GM18526 (cell line): ENCODE measurements around the gene ARID1B.

ENCODE experiments used
- POLR2A ChIP-seq: IDR thresholded peaks from 3 replicates; pipeline ENCODE4 v1.6.1; 2011; ENCODE audit not compliant: insufficient read length; ENCODE audit errors: extremely low read depth

ARID1B gene

DNA sequence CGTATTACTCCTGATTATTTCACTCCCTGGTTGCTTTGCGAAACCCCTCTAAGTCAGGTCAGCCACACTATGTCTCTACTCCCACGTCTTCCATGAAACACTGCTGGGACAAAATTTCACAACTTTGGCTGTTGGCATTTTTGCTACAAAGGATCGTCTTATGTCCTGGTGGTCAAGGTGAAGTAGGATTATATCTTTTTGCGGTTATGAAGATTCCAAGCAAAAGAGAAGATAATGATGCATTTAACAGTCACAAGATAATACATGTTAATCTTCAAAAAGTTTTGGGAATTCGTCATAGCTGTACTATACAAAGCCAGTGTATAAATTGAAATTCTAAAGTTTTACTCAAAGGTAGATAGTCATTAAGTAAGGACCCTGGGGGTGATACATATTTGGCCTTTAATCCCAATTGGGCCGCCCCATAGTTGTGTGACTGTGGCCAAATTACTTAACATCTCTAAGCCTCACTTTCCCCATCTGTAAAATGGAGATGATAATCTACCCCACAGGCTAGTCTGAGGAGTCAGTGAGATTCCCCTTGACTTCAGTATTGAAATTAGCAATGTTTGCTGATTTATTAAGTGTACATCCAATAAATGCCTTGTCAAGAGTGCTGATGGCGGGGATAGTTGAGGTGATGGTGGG lies 212.1 kb downstream of the ARID1B start:
- TF ChIP-seq POLR2A: no peak

DNA sequence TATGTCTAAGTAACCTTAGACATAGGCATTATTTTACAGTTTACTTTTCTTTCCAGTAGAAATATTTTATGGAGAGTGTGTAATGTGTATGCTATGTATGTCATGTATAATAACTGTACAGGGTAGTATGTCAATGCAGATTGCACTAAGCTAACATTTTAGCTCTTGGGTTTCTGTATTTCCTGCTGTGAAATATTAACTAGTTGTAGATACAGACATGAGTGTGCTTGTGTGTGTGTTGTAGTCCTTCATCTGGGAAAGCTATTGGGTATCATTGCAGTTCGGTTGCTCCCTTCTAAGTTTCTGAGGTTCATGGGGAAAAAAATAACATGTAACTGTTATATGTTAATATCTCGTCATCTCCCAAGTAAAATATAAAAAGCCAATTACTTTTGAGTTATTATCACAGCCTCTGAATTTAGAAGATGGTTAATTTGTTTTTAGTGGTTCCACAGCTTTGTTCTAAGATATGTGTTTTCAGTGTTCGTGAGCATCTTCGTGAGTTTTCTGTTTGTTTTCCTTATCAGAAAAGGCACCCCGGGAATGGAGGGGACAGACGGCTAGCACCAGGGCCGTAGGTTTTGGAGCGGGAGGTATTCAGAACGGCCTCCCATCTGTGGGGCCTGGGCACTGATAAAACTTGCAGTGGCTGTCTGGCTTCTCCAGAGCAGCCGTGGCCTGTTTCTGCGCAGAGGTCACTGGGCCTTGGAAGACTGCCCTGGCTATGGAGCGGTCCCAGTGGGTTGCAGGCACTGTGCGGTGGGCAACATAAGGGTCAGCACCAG lies 215.0 kb downstream of the ARID1B start:
- no peak for TF ChIP-seq POLR2A

DNA sequence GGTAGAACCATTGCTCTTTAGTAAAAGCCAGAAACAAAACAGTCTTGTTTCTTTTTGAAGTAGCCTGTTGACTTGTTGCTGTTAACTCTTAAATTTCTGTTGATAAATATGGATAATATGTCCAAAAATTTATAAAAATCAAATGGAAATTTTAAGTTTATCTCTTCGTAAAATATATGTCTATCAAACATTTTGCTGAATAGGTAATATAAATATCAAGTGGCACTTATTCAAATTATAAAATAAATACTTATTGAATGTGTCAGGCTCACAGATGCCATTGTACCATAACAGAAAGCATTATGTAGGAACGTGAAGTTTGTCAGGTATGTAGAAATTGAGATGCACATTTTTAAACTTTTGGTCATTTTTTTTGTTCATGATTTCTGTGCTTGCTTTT lies 216.5 kb downstream of the ARID1B start:
- TF ChIP-seq POLR2A: no peak

DNA sequence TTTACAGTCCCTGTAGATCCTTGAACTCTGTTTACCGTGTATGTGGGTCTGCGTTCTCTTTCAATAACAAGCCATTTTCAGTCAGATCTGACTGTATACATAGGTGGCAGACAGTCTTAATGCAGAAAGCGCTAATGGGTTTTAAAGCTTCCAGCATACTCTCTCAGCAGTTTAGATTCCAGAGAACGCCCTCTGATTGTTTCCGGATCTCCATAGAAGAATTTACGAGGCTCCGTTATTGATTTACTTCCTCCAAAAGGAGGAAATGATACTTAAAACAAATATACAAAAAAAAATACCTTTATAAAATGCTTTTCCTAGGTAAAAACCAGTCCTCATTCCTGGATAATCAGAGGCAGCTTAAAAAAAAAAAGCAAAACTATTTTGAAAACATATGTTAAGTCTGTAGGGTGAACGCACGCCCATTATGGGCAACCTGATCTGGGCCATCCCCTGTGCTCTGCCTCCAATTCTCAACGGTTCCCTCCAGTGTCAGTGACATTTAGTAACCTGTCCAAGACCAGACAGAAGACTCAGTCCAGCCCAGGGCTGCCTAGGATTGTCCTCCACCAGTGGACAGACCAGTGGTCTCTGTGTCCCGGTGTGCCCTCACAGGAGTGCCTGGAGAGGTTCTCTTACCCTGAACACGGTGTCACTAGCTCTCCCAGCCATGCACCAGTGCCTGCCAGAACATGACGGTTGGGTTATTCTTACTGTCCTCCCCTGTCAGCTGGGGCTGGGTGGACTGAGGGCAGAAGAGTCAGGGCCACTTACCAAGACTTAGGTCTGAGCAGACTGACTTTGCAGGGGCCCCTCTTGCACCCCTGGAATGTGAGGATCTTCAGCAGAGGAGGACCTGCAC lies 217.3 kb downstream of the ARID1B start:
- no peak for TF ChIP-seq POLR2A

DNA sequence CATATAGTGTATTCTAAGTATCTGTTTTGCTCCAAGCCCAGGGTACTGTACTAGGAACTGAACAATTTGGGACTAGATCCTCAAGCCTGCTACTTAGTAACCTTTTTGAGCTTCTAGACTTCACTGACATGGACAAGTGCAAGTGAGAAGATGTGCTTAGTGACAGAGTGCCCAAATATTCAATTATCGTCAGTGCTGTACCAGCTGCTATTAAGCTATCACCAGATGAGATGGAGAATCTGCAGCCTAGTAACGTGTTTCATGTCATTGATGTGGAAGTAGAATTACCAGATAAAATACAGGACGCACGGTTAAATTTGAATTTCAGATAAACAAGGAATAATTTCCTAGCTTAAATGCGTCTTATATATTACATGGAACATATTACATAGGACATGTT lies 218.3 kb downstream of the ARID1B start:
- no peak for TF ChIP-seq POLR2A

DNA sequence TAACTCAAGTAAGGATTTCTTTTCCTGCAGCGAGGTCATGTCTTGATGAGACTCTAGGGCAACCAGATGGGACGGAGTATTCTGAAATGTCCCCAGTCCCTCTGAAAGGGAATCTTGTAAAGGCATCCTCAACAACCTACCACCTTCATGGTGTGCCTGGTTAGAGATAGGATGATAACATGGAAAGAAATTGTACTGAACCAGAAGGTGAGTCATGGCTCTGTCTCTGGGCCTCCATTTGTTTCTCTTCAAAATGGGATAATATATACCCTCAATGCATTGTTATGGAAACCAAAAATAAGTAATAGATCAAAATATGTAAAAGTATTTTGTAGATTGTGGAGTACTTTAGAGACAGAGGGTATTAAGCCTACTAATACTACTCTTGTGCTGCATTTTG lies 219.1 kb downstream of the ARID1B start:
- TF ChIP-seq POLR2A: no peak

DNA sequence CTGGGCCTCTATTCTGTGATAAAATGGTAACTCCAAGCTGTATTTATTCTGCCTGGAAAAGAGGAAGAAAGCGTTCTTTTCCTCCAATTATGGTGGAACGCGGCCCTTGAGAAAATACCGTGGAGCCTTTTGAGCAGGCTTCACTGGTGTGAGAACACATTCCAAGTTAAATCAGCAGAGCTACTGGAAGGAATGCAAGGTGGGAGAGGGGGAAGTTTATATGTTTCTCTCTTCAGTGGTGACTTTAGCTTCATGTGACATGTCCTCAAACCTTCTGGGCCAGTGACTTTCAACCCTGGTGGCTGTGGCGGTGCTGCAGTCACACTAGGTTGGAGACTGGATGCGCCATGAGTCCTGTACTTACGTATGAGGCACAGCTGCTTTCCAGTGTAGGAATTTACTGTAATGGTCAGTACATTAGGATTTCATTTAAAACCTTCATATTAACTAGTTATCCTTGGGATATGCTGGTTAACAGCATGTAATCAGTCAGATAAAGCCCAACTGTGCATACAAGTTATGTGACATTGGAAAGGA lies 221.7 kb downstream of the ARID1B start:
- no peak for TF ChIP-seq POLR2A

DNA sequence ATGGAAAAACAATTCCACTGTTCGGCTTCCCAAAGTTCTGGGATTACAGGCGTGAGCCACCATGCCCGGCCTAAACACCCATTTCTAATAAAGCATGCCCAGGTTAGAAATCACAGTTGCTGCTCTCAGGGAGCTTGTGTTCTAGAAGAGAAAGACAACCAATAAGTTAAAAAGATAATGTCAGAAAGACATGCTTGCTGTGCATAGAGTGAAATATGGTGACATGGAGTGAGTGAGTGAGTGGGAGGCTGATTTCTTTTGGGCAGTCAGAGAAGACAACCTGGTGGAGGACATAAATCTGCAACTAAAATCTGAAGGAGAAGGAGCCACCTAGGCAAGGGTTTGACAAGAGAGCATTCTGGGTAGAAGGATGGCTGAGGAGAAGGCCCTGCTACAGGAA lies 222.6 kb downstream of the ARID1B start:
- no peak for TF ChIP-seq POLR2A

DNA sequence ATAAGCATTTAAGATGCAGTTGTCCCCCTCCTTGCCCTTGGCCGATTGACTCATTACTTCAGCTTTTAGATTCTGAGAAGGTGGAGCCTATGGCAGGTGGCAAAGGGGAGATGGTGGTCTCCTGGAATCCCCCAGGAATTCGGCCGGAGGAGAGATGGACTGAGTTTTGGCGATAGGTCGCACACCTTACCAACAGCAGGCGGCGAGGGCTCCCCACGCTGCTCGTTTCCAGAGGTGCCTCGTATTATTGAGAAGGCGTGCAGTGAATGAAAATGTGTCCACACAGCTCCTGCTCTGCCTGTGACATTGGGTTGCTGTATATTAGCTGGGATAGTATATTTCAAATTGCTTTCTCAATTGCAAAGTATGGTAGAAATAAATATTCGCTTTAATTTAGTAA lies 224.5 kb downstream of the ARID1B start:
- TF ChIP-seq POLR2A: no peak

DNA sequence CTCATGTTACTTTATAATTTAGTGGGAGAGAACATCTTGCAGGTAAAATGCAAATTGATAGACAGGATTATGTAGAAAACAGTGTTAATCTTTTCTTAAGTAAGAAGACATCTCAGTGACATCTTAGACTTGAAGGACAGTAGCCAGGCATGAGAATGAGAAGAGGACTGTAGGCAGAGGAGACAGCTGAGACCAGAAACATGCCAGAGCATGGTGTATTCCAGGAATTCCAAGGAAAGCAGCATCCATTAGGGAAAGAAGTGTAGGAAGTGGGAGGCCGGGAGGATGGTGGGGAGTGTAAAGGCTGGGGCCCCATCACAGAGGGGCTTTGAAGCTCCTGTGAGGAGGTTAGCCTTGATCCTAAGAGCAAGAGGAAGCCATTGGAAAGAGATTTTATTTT lies 225.6 kb downstream of the ARID1B start:
- no peak for TF ChIP-seq POLR2A

DNA sequence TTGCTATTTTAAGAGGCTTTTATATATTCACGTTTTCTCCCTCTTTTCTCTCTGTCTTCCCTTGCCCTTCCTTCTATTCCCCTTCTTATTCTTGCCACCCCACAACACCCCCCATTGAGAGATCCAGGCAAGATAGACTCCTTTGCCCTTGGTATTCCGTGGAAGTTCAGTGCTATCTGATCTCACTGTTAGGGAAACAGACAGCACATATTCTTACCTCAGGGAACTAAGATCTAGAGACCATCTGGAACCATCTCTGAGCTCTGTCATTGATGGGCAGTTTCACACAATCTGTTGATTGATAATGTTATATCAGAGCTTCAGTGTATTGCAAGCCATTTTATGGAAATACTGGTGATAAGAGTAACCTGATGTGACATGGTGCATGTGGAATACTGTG lies 228.8 kb downstream of the ARID1B start:
- TF ChIP-seq POLR2A: no peak

DNA sequence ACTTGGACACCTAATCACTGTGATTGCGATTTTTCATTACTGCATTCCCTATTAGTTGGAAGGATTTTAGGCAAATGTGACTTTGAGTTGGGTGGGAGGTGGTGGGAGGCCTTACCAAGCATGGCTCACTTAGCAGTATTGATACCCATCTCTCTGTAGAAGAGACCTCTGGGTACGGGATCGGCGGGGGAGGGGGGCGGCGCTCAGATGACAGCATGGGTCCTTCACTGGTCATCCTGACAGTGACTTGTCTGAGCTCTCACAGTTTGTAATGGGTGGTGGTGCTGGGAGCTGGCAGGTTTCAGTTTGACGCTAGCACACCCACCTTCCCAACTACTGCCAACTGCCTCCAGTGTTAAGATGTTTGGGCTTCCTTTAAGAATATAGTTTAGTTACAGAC lies 231.4 kb downstream of the ARID1B start:
- TF ChIP-seq POLR2A: no peak

DNA sequence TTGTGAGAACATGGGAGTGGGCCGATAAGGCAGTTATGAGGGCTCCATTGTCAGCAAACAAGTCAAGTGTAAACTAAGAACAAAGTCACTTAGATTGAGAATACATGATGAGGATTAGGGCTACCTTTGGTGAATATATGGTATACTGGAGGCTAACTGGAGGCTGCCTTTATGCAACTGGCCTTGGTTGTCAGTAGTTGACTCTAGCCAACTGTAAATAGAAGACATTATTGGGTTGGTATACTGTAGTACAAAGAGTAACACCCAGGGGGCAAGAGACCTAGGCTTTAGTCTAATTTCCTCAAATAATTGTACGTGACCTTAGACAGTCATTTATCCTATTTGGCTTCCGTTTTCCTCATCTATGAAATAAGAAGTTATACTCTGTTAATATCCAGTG lies 235.2 kb downstream of the ARID1B start:
- no peak for TF ChIP-seq POLR2A

DNA sequence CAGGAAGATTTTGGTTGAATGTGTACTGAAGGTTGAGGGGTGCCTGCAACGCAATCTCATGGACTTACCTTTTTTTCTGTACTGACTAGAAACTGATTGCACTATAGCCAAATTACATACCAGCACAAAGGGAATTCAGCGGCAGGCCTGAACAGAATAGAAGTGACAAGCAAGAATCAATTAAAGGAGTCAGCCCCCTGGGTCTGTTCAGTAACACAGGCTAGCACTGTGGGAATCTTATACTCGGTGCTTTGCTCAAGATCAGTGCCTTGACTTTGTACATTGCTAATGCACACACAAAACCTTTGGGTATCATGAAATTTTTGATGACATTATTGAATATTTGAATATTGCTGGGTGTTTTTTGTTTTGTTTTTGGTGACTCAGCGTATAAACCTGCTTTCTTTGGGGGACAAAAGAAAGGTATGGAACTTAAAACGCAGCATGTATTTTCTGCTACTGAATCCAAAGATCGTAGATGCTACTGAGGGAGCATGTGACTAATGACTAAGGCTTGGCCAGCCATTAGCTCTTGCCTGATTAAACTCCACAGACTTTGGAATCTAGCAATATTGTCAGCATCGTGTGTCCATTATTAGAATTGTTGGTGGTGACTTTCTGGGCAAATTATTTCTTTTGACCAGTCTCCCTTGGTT lies 236.6 kb downstream of the ARID1B start:
- TF ChIP-seq POLR2A: no peak

DNA sequence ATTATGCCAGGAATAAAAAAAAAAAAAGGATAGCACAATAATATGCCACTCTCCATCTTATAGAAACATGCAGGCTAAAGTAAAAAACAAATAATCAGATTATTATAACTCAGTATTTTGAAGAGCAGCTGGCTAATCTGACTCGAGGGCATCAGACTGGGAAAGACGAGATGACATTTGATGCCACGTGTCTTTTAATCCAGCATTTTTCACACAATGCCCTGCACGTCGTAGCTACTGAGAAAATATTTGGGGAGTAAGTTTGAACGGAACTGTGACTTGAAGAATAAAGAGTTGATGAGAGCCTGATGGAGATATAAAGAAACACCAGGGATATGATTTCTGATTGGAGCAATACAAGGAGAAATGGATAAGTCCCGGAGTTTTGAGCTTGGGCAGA lies 237.7 kb downstream of the ARID1B start:
- no peak for TF ChIP-seq POLR2A
